Measurements from ENCODE around the gene IQSEC3. TPM values are rescaled to one million over a fixed set of nuclear protein-coding genes. Genes with fewer than 3 reads are reported as not detected.

Gene IQSEC3
- total and polyA plus RNA-seq, 2 of the 13 experiments (the other 11 are each of a cell fraction or from before 2014, with no cell fraction given), result not detected

- FAIRE-seq, result no peak
- no TSS peak for BruUV-seq (replicated peaks)
- no peak overlapping the region for H3K4me2 ChIP-seq (ENCODE audit: low read depth, low read length)
- WGBS (ENCODE audit: low lambda C conversion rate), result 78% methylated on average over 4 of the region's 4 CpGs
- POLR2A ChIA-PET, result no interaction called here
- DNase-seq (ENCODE audit: low spot score), result no peak
- CTCF ChIA-PET (ENCODE audit: low intra/inter-chr PET ratio, low total read pairs), result no interaction called here
- no peaks in the 10 kb centered on the region for H3K9me3 ChIP-seq (ENCODE audit: low read length)
- in situ Hi-C loops (cut with HindIII; ENCODE audit: extremely low pct_ligation_motif_present, low pct_unique_long_range_greater_than_20kb), result no loop called here
- ATAC-seq, result no peak
- no peaks in the 10 kb centered on the region for H3K36me3 ChIP-seq (replicated peaks in 1 of 2; ENCODE audit: control insufficient read depth in 1 of 2, insufficient read depth in 2 of 2, low read length in 2 of 2)
- no peak overlapping the region for H3K9ac ChIP-seq (ENCODE audit: insufficient read depth, low read depth, low read length)
- intact Hi-C loops (cut with micrococcal nuclease; ENCODE audit: unreplicated experiment), result no loop called here
- no peak overlapping the region for H2AFZ ChIP-seq (ENCODE audit: low read length)
- TF ChIP-seq, protein P1, sequence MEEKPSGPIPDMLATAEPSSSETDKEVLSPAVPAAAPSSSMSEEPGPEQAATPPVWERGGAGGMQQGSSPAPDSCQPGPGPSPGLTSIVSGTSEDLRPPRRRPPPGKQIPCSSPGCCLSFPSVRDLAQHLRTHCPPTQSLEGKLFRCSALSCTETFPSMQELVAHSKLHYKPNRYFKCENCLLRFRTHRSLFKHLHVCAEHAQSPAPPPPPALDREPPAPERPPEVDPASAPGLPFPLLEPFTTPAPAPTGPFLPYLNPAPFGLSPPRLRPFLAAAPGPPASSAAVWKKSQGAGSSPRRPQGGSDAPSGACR (CRISPR knock-in tag; IDR thresholded peaks at IDR 0.05), result no peak
- TF ChIP-seq ZNF292 (CRISPR knock-in tag; IDR thresholded peaks at IDR 0.05; ENCODE audit: borderline replicate concordance, low read depth) (no peak), NFE2L1 (CRISPR knock-in tag; IDR thresholded peaks at IDR 0.05; ENCODE audit: borderline replicate concordance) (no peak), HOXA9 (CRISPR knock-in tag; IDR thresholded peaks at IDR 0.05; ENCODE audit: borderline replicate concordance) (no peak), SP5 (CRISPR knock-in tag; IDR thresholded peaks at IDR 0.05; ENCODE audit: borderline replicate concordance, low read depth) (no peak), GLMP (CRISPR knock-in tag; IDR thresholded peaks at IDR 0.05; ENCODE audit: borderline replicate concordance) (no peak), MIER3 (CRISPR knock-in tag; IDR thresholded peaks at IDR 0.05; ENCODE audit: borderline replicate concordance) (no peak)
- no peaks in the 10 kb centered on the region for H4K20me1 ChIP-seq (ENCODE audit: insufficient read depth, low read length)
- no peaks in the 10 kb centered on the region for H3K4me1 ChIP-seq (ENCODE audit: insufficient read depth, low read length)
- H3K27me3 ChIP-seq (ENCODE audit: control insufficient read depth in 1 of 2, insufficient read depth in 2 of 2, low read length in 2 of 2), result no peaks in the 10 kb centered on the region; a peak in 1 of 5 replicates
- H3K4me3 ChIP-seq (replicated peaks in 1 of 3; ENCODE audit: insufficient read depth in 1 of 3, low read depth in 2 of 3, low read length in 3 of 3), result no peak overlapping the region
- no peak overlapping the region for H3K27ac ChIP-seq (ENCODE audit: extremely low read length, insufficient read depth, low read length)
- no peaks in the 10 kb centered on the region for H3K79me2 ChIP-seq (ENCODE audit: insufficient read depth, low read length)
Observed at GRCh38 chr12:196436-196835, 129.9 kb downstream of the IQSEC3 start.

DNA sequence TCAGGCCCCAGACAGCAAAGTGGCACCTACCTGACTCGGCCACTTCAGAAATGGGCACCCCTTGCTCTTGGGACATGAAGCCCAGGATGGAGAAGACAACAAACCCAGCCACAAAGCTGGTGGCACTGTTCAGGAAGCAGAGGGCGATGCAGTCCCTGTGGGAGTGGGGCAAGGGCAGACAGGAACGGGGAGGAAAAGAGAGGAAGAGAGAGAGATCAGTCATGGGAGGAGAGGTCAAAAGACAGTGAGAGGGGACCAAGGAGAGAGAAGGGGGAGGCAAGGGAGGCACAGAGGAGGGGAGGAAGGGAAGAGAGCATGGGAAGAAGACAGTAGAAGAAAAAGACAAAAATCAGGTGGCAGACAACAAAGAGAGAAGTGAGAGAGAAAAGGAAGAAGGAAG lies 130.8 kb downstream of the IQSEC3 start:
- in situ Hi-C loops (cut with HindIII; ENCODE audit: extremely low pct_ligation_motif_present, low pct_unique_long_range_greater_than_20kb) (no loop called here), intact Hi-C loops (cut with micrococcal nuclease; ENCODE audit: unreplicated experiment) (no loop called here)
- Histone ChIP-seq H3K4me3 (replicated peaks in 1 of 3; ENCODE audit: insufficient read depth in 1 of 3, low read depth in 2 of 3, low read length in 3 of 3) (no peak overlapping the region), H3K79me2 (ENCODE audit: insufficient read depth, low read length) (no peaks in the 10 kb centered on the region), H3K27me3 (ENCODE audit: control insufficient read depth in 1 of 2, insufficient read depth in 2 of 2, low read length in 2 of 2) (no peaks in the 10 kb centered on the region; a peak in 1 of 5 replicates), H3K9me3 (ENCODE audit: low read length) (no peaks in the 10 kb centered on the region), H3K27ac (ENCODE audit: extremely low read length, insufficient read depth, low read length) (no peak overlapping the region), H3K36me3 (replicated peaks in 1 of 2; ENCODE audit: control insufficient read depth in 1 of 2, insufficient read depth in 2 of 2, low read length in 2 of 2) (no peaks in the 10 kb centered on the region), H4K20me1 (ENCODE audit: insufficient read depth, low read length) (no peaks in the 10 kb centered on the region), H3K9ac (ENCODE audit: insufficient read depth, low read depth, low read length) (no peak overlapping the region), H3K4me2 (ENCODE audit: low read depth, low read length) (no peak overlapping the region), H3K4me1 (ENCODE audit: insufficient read depth, low read length) (no peaks in the 10 kb centered on the region), H2AFZ (ENCODE audit: low read length) (no peak overlapping the region)
- 79% methylated on average over 3 of the region's 3 CpGs for WGBS (ENCODE audit: low lambda C conversion rate)
- no TSS peak for BruUV-seq (replicated peaks)
- DNase-seq (ENCODE audit: low spot score) (no peak), FAIRE-seq (no peak), ATAC-seq (no peak)
- ChIA-PET POLR2A (no interaction called here), CTCF (ENCODE audit: low intra/inter-chr PET ratio, low total read pairs) (no interaction called here)
- TF ChIP-seq ZNF616 (CRISPR knock-in tag; IDR thresholded peaks at IDR 0.05; ENCODE audit: low read depth), result no peak
- TF ChIP-seq ZNF761 (CRISPR knock-in tag; conservative IDR thresholded peaks at IDR 0.05), result no peak
- no peak for TF ChIP-seq CSRNP2 (CRISPR knock-in tag; conservative IDR thresholded peaks at IDR 0.05; ENCODE audit: low read depth)
